Fibroblast of villous mesenchyme (primary cell): ENCODE data around the gene PPFIA4. TPM values are rescaled to one million over a fixed set of nuclear protein-coding genes. Genes with fewer than 3 reads are reported as not detected.

Source experiments
- DNase-seq: peaks from one replicate; pipeline ENCODE4 v3.0.0-alpha.2; 2010; ENCODE audit warnings: low read depth
- H3K4me3 ChIP-seq: 2 replicates; pipeline ENCODE4 v1.5.1; 2011; ENCODE audit warnings: low read depth, mild to moderate bottlenecking, low read length
- CTCF ChIP-seq: IDR thresholded peaks from 2 replicates; pipeline ENCODE4 v1.5.1; 2012; ENCODE audit warnings: low read depth, mild to moderate bottlenecking, low read length; ENCODE audit not compliant: insufficient read depth
- total RNA-seq: library from RNA; depleted of rRNA; stranded (reverse); fragments of >200 nt; gene quantifications from 2 replicates; pipeline ENCODE4 v1.2.3, GENCODE V29; 2012

Gene PPFIA4
- total RNA-seq, 1 donor: 4.3 TPM

GRCh38 chr1:203121186-203122015, 95.1 kb downstream of the PPFIA4 start:
- TF ChIP-seq CTCF: no peak
- no peak for DNase-seq
- no peak overlapping the region for H3K4me3 ChIP-seq

GRCh38 chr1:203122159-203122558, 95.9 kb downstream of the PPFIA4 start:
- H3K4me3 ChIP-seq: no peak overlapping the region
- DNase-seq: no peak
- TF ChIP-seq CTCF: no peak

GRCh38 chr1:203124011-203124410, 97.7 kb downstream of the PPFIA4 start:
- no peak for DNase-seq
- no peak for TF ChIP-seq CTCF
- no peak overlapping the region for H3K4me3 ChIP-seq

GRCh38 chr1:203124546-203125317, 98.4 kb downstream of the PPFIA4 start:
- DNase-seq: no peak
- H3K4me3 ChIP-seq: no peak overlapping the region
- TF ChIP-seq CTCF: no peak

- no peak overlapping the region for H3K4me3 ChIP-seq
- peak; percentile 52 for TF ChIP-seq CTCF
- peak; percentile 18 for DNase-seq
Observed at GRCh38 chr1:203126151-203126865, 100.0 kb downstream of the PPFIA4 start.

- no peak for TF ChIP-seq CTCF
- peak; percentile 23 for DNase-seq
- peak overlapping the region; percentile 63 for H3K4me3 ChIP-seq
Observed at GRCh38 chr1:203126866-203127665, 100.8 kb downstream of the PPFIA4 start.
